Measurements from ENCODE around the gene METTL26. TPM values are rescaled to one million over a fixed set of nuclear protein-coding genes. Genes with fewer than 3 reads are reported as not detected.
A peak's percentile ranks its signal among the peaks of the same experiment; 100 is the strongest.

The METTL26 gene
- total RNA-seq, 1 donor from 2014 or later = 46.0 TPM

GRCh38 chr16:625117-625976, 10.8 kb downstream of the METTL26 start:
- H4K20me1 ChIP-seq (ENCODE audit: low read depth) = peaks cover 31% of the 10 kb centered on the region
- Mint-ChIP-seq H3K4me3 (no peak overlapping the region), H3K4me1 (peaks cover 35% of the 10 kb centered on the region), H3K9me3 (no peaks in the 10 kb centered on the region), H3K27ac (no peak overlapping the region), H3K27me3 (ENCODE audit: insufficient read depth, low read depth) (peaks cover 5% of the 10 kb centered on the region), H3K36me3 (peaks cover 5% of the 10 kb centered on the region)
- H3K4me2 ChIP-seq = no peak overlapping the region
- H2AFZ ChIP-seq (replicated peaks) = no peak overlapping the region
- H3K9ac ChIP-seq = no peak overlapping the region
- peaks cover 19% of the 10 kb centered on the region for H3K4me1 ChIP-seq
- H3K79me2 ChIP-seq (ENCODE audit: low read depth) = no peaks in the 10 kb centered on the region
- H3K27me3 ChIP-seq = no peaks in the 10 kb centered on the region
- H3K36me3 ChIP-seq = no peaks in the 10 kb centered on the region
- H3K27ac ChIP-seq = no peak overlapping the region
- no peak overlapping the region for H3K4me3 ChIP-seq
- no peak for TF ChIP-seq CTCF (IDR thresholded peaks at IDR 0.05)
- no peak for TF ChIP-seq EZH2 (IDR thresholded peaks at IDR 0.05)
- no peak for TF ChIP-seq EZH2phosphoT487 (IDR thresholded peaks at IDR 0.05)
- H3K9me3 ChIP-seq (ENCODE audit: low read depth) = no peaks in the 10 kb centered on the region
- DNase-seq (ENCODE audit: low spot score) = no peak
- H3F3A ChIP-seq (ENCODE audit: low read depth) = peaks cover 27% of the 10 kb centered on the region

GRCh38 chr16:624526-625070, 11.5 kb downstream of the METTL26 start:
- H3K9ac ChIP-seq = no peak overlapping the region
- no peak overlapping the region for H3K4me3 ChIP-seq
- no peak overlapping the region for H3K27ac ChIP-seq

GRCh38 chr16:622920-623280, 13.2 kb downstream of the METTL26 start:
- Histone ChIP-seq H3K36me3 (no peaks in the 10 kb centered on the region), H3K9ac (no peak overlapping the region), H2AFZ (replicated peaks) (no peak overlapping the region), H3K4me2 (no peak overlapping the region), H3K4me1 (no peaks in the 10 kb centered on the region), H4K20me1 (ENCODE audit: low read depth) (peaks cover 13% of the 10 kb centered on the region), H3K27ac (no peak overlapping the region), H3K9me3 (ENCODE audit: low read depth) (no peaks in the 10 kb centered on the region), H3K27me3 (no peaks in the 10 kb centered on the region), H3F3A (ENCODE audit: low read depth) (peaks cover 5% of the 10 kb centered on the region), H3K4me3 (no peak overlapping the region), H3K79me2 (ENCODE audit: low read depth) (no peaks in the 10 kb centered on the region)
- peaks cover 3% of the 10 kb centered on the region for H3K27me3 Mint-ChIP-seq (ENCODE audit: insufficient read depth, low read depth)
- H3K4me1 Mint-ChIP-seq = peaks cover 20% of the 10 kb centered on the region
- no peak overlapping the region for H3K27ac Mint-ChIP-seq
- no peak overlapping the region for H3K4me3 Mint-ChIP-seq
- TF ChIP-seq CTCF (IDR thresholded peaks at IDR 0.05) = no peak
- no peak for TF ChIP-seq EZH2 (IDR thresholded peaks at IDR 0.05)
- TF ChIP-seq EZH2phosphoT487 (IDR thresholded peaks at IDR 0.05) = no peak
- peaks cover 5% of the 10 kb centered on the region for H3K36me3 Mint-ChIP-seq
- no peaks in the 10 kb centered on the region for H3K9me3 Mint-ChIP-seq
- no peak for DNase-seq (ENCODE audit: low spot score)

More at GRCh38 chr16:624526-625070, 11.5 kb downstream of the METTL26 start:
- DNase-seq (ENCODE audit: low spot score) = no peak
- H4K20me1 ChIP-seq (ENCODE audit: low read depth) = peaks cover 23% of the 10 kb centered on the region
- H2AFZ ChIP-seq (replicated peaks) = no peak overlapping the region
- no peak overlapping the region for H3K4me2 ChIP-seq
- H3K27ac Mint-ChIP-seq = peak overlapping the region; percentile 53
- TF ChIP-seq EZH2 (IDR thresholded peaks at IDR 0.05) = no peak
- TF ChIP-seq CTCF (IDR thresholded peaks at IDR 0.05) = no peak
- TF ChIP-seq EZH2phosphoT487 (IDR thresholded peaks at IDR 0.05) = no peak
- peaks cover 20% of the 10 kb centered on the region for H3F3A ChIP-seq (ENCODE audit: low read depth)
- no peaks in the 10 kb centered on the region for H3K79me2 ChIP-seq (ENCODE audit: low read depth)
- H3K4me3 Mint-ChIP-seq = no peak overlapping the region
- no peaks in the 10 kb centered on the region for H3K9me3 ChIP-seq (ENCODE audit: low read depth)
- H3K4me1 Mint-ChIP-seq = peaks cover 33% of the 10 kb centered on the region
- H3K4me1 ChIP-seq = peaks cover 13% of the 10 kb centered on the region
- H3K36me3 ChIP-seq = no peaks in the 10 kb centered on the region
- H3K9me3 Mint-ChIP-seq = no peaks in the 10 kb centered on the region
- no peaks in the 10 kb centered on the region for H3K27me3 ChIP-seq
- peaks cover 5% of the 10 kb centered on the region for H3K36me3 Mint-ChIP-seq
- peaks cover 5% of the 10 kb centered on the region for H3K27me3 Mint-ChIP-seq (ENCODE audit: insufficient read depth, low read depth)
